ENCODE data around the gene NR1H3. TPM values are rescaled to one million over a fixed set of nuclear protein-coding genes. Genes with fewer than 3 reads are reported as not detected.

Gene NR1H3
- polyA plus RNA-seq, 1 donor, result 159 TPM

DNA sequence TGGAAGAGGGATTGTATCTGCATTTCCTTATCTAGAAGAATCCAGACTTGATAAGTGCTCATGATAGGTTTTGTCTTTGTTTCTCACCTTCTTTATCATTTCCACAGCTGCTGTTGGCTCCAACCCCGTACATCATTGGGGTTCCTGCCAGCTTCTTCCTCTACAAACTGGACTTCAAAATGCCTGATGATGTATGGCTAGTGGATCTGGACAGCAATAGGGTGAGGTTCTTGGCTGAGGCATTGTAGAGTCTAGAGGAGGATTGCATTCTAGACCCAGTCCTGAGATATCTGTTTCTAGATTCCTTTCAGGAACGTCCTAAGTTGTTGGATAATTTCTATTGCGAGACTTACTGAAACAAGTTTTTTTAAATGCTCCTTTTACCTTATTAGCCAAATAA, 20.3 kb downstream of the NR1H3 start:
- no peak for DNase-seq
- Histone ChIP-seq H3K27me3 (ENCODE audit: control insufficient read depth, insufficient read depth, low read length) (no peaks in the 10 kb centered on the region), H3K4me3 (ENCODE audit: low read length) (no peak overlapping the region), H3K36me3 (ENCODE audit: control insufficient read depth, insufficient read depth, low read length) (peaks cover 80% of the 10 kb centered on the region), H3K27ac (ENCODE audit: low read length) (no peak overlapping the region), H3K4me1 (ENCODE audit: control insufficient read depth, insufficient read depth, low read length) (no peaks in the 10 kb centered on the region), H3K9me3 (ENCODE audit: control insufficient read depth, low read depth, low read length) (no peaks in the 10 kb centered on the region)
- WGBS (ENCODE audit: insufficient coverage, low lambda C conversion rate), result 82% methylated on average over 2 of the region's 3 CpGs

DNA sequence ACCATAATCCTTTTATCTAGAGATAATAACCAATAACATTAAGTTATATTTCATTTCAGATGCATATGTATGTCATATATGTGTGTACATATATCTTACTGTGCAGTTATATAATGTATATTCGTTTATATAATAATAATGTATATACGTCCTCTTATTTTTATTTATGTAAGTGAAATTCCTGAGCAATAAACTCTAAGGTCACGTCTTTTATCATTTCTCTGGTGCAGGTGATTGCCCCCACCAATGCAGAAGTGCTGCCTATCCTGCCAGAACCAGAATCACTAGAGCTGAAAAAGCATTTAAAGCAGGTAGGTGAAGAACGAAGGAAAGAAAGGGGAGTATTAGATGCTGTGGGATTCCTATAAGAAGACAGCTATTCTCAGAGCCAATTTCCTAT, 21.0 kb downstream of the NR1H3 start:
- DNase-seq, result no peak
- WGBS (ENCODE audit: insufficient coverage, low lambda C conversion rate), result 76% methylated on average over 2 of the region's 4 CpGs
- Histone ChIP-seq H3K36me3 (ENCODE audit: control insufficient read depth, insufficient read depth, low read length) (peaks cover 83% of the 10 kb centered on the region), H3K27me3 (ENCODE audit: control insufficient read depth, insufficient read depth, low read length) (no peaks in the 10 kb centered on the region), H3K4me3 (ENCODE audit: low read length) (no peak overlapping the region), H3K4me1 (ENCODE audit: control insufficient read depth, insufficient read depth, low read length) (no peaks in the 10 kb centered on the region), H3K27ac (ENCODE audit: low read length) (no peak overlapping the region), H3K9me3 (ENCODE audit: control insufficient read depth, low read depth, low read length) (no peaks in the 10 kb centered on the region)

DNA sequence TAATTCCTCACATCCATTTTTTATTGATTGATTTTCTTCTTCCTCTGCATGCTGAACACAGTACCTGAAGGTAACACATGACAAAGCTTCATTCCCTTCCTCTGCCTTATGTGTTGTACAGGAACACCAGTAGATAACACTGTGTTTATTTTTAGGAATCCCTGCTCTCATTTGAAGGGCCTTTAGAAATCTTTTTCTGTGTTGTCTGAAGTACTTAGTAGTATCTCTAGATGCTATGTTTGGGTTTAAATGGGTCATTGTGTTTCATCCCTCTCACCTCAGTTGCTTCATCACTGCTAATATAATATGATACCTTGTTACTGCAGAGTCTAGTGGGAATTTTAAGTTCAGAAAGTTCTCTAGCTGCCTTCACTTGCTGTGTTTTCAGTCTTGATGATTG, 22.3 kb downstream of the NR1H3 start:
- H3K36me3 ChIP-seq (ENCODE audit: control insufficient read depth, insufficient read depth, low read length), result peaks cover 86% of the 10 kb centered on the region
- no peak overlapping the region for H3K4me3 ChIP-seq (ENCODE audit: low read length)
- H3K27ac ChIP-seq (ENCODE audit: low read length), result no peak overlapping the region
- no peaks in the 10 kb centered on the region for H3K27me3 ChIP-seq (ENCODE audit: control insufficient read depth, insufficient read depth, low read length)
- no peaks in the 10 kb centered on the region for H3K4me1 ChIP-seq (ENCODE audit: control insufficient read depth, insufficient read depth, low read length)
- H3K9me3 ChIP-seq (ENCODE audit: control insufficient read depth, low read depth, low read length), result no peaks in the 10 kb centered on the region
- no peak for DNase-seq

DNA sequence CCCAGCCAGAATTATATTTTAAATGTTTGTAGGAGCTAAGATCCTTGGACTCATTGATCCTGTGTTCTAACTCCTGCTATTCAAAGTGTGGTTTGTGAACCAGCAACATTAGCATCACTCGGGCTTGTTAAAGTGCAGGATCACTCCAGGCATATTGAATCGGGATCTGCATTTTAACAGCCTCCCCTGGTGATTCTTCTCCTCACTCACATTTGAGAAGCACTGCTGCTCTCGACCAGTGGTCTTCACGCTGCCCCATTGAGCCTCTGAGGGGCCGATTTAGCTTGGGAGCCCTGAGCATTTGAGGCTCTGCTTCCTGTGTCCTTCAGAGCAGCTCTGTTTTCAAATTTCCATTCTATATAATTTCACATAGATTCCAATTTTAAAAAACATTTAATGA, 23.1 kb downstream of the NR1H3 start:
- no peak for DNase-seq
- H3K27me3 ChIP-seq (ENCODE audit: control insufficient read depth, insufficient read depth, low read length), result no peaks in the 10 kb centered on the region
- no peak overlapping the region for H3K27ac ChIP-seq (ENCODE audit: low read length)
- no CpG with 5 or more reads among the region's 5 CpGs for WGBS (ENCODE audit: insufficient coverage, low lambda C conversion rate)
- H3K4me3 ChIP-seq (ENCODE audit: low read length), result no peak overlapping the region
- H3K36me3 ChIP-seq (ENCODE audit: control insufficient read depth, insufficient read depth, low read length), result peaks cover 86% of the 10 kb centered on the region
- H3K9me3 ChIP-seq (ENCODE audit: control insufficient read depth, low read depth, low read length), result no peaks in the 10 kb centered on the region
- no peaks in the 10 kb centered on the region for H3K4me1 ChIP-seq (ENCODE audit: control insufficient read depth, insufficient read depth, low read length)

DNA sequence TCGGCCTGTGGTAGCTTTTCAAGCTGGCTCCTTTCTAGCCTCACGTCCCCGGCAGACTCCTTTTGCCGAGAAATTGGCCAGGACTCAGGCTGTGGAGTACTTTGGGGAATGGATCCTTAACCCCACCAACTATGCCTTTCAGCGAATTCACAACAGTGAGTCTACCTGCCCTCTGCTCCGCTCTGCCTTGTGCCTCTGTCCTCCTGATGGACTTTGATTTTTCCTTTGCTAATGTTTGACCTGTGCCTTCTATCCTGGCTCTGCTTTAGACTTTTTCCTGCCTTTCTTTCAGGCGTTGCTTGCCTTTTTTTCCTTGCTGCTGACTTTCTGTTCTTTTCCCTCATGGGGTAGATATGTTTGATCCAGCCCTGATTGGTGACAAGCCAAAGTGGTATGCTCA, 24.7 kb downstream of the NR1H3 start:
- 92% methylated on average over 2 of the region's 7 CpGs for WGBS (ENCODE audit: insufficient coverage, low lambda C conversion rate)
- Histone ChIP-seq H3K9me3 (ENCODE audit: control insufficient read depth, low read depth, low read length) (no peaks in the 10 kb centered on the region), H3K27ac (ENCODE audit: low read length) (no peak overlapping the region), H3K27me3 (ENCODE audit: control insufficient read depth, insufficient read depth, low read length) (no peaks in the 10 kb centered on the region), H3K4me1 (ENCODE audit: control insufficient read depth, insufficient read depth, low read length) (no peaks in the 10 kb centered on the region), H3K4me3 (ENCODE audit: low read length) (no peak overlapping the region), H3K36me3 (ENCODE audit: control insufficient read depth, insufficient read depth, low read length) (peaks cover 86% of the 10 kb centered on the region)
- no peak for DNase-seq

DNA sequence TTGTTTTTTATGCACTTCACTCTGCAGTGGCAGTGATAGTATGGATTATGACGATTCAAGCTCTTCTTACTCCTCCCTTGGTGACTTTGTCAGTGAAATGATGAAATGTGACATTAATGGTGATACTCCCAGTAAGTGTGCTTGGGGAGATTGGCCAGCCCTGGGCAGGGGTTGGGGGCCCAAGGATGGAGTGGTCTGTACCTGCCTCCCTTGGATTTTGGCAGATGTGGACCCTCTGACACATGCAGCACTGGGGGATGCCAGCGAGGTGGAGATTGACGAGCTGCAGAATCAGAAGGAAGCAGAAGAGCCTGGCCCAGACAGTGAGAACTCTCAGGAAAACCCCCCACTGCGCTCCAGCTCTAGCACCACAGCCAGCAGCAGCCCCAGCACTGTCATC, 26.4 kb downstream of the NR1H3 start:
- no CpG with 5 or more reads among the region's 4 CpGs for WGBS (ENCODE audit: insufficient coverage, low lambda C conversion rate)
- Histone ChIP-seq H3K27me3 (ENCODE audit: control insufficient read depth, insufficient read depth, low read length) (no peaks in the 10 kb centered on the region), H3K27ac (ENCODE audit: low read length) (no peak overlapping the region), H3K36me3 (ENCODE audit: control insufficient read depth, insufficient read depth, low read length) (peaks cover 89% of the 10 kb centered on the region), H3K4me3 (ENCODE audit: low read length) (no peak overlapping the region), H3K4me1 (ENCODE audit: control insufficient read depth, insufficient read depth, low read length) (no peaks in the 10 kb centered on the region), H3K9me3 (ENCODE audit: control insufficient read depth, low read depth, low read length) (no peaks in the 10 kb centered on the region)
- DNase-seq, result no peak

DNA sequence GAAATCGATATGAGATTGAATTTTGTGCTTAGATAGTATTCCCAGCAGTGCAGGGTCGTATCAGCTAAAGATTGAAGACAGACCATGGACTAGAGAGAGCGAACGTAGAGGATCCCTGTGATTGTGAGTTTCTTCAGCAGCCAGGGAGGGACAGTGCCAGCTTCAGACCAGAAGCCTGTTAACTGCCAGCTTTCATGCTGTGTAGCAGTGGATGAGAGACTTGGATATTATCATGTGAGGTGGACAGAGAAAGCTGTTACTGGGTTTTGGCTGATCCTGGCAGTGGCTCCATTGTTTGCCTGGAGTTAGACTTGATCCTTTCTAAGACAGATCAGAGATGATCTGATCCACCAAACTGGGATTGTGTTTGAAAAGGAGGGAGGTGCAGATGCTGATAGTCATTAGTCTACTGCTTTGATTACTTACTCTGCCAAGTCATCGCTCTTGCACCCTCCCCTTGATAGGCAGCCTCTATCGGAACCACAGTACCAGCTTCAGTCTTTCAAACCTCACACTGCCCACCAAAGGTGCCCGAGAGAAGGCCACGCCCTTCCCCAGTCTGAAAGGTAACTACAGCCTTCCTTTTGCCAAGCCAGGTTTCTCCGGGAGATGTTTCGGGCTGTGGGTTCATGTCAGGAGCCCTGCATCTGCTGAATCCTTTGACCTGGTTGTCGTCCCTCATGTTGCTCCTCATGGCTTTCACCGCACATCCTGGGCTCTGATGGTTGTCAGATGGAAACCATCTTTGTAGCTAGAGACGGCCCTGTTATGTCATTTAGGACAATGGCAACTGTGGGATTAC, 28.4 kb downstream of the NR1H3 start:
- 80% methylated on average over 1 of the region's 13 CpGs for WGBS (ENCODE audit: insufficient coverage, low lambda C conversion rate)
- Histone ChIP-seq H3K27ac (ENCODE audit: low read length) (no peak overlapping the region), H3K4me1 (ENCODE audit: control insufficient read depth, insufficient read depth, low read length) (no peaks in the 10 kb centered on the region), H3K4me3 (ENCODE audit: low read length) (no peak overlapping the region), H3K36me3 (ENCODE audit: control insufficient read depth, insufficient read depth, low read length) (peaks cover 91% of the 10 kb centered on the region), H3K27me3 (ENCODE audit: control insufficient read depth, insufficient read depth, low read length) (no peaks in the 10 kb centered on the region), H3K9me3 (ENCODE audit: control insufficient read depth, low read depth, low read length) (no peaks in the 10 kb centered on the region)
- DNase-seq, result no peak

DNA sequence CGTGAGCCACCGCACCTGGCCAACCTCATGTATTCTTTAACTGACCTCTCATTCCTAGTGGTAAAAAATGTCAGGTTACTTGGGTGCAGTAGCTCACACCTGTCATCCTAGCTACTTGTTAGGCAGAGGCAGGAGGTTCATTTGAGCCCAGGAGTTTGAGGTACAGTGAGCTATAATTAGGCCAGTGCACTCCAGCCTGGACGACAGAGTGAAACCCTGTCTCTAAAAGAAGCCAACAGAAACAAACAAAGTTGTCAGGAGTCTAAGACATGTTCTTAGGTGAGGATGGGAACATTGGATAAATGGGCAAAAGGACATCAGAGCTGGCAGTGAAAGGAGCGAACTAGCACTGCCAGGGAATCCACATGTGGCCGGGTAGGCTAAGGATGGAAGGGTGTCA, 30.3 kb downstream of the NR1H3 start:
- no peak for DNase-seq
- Histone ChIP-seq H3K27me3 (ENCODE audit: control insufficient read depth, insufficient read depth, low read length) (no peaks in the 10 kb centered on the region), H3K4me1 (ENCODE audit: control insufficient read depth, insufficient read depth, low read length) (no peaks in the 10 kb centered on the region), H3K36me3 (ENCODE audit: control insufficient read depth, insufficient read depth, low read length) (peaks cover 95% of the 10 kb centered on the region), H3K9me3 (ENCODE audit: control insufficient read depth, low read depth, low read length) (no peaks in the 10 kb centered on the region), H3K4me3 (ENCODE audit: low read length) (no peak overlapping the region), H3K27ac (ENCODE audit: low read length) (no peak overlapping the region)
- WGBS (ENCODE audit: insufficient coverage, low lambda C conversion rate), result 89% methylated on average over 1 of the region's 5 CpGs

DNA sequence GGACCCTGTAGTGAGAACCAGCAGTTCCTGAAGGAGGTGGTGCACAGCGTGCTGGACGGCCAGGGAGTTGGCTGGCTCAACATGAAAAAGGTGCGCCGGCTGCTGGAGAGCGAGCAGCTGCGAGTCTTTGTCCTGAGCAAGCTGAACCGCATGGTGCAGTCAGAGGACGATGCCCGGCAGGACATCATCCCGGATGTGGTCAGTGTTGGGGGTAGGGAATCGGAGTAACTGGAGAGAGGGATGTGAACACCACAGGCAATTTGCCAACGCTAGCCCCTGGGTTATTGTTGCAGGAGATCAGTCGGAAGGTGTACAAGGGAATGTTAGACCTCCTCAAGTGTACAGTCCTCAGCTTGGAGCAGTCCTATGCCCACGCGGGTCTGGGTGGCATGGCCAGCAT, 32.1 kb downstream of the NR1H3 start:
- H3K36me3 ChIP-seq (ENCODE audit: control insufficient read depth, insufficient read depth, low read length), result peaks cover 90% of the 10 kb centered on the region
- H3K27ac ChIP-seq (ENCODE audit: low read length), result no peak overlapping the region
- WGBS (ENCODE audit: insufficient coverage, low lambda C conversion rate), result no CpG with 5 or more reads among the region's 15 CpGs
- no peak overlapping the region for H3K4me3 ChIP-seq (ENCODE audit: low read length)
- DNase-seq, result no peak
- no peaks in the 10 kb centered on the region for H3K4me1 ChIP-seq (ENCODE audit: control insufficient read depth, insufficient read depth, low read length)
- no peaks in the 10 kb centered on the region for H3K27me3 ChIP-seq (ENCODE audit: control insufficient read depth, insufficient read depth, low read length)
- no peaks in the 10 kb centered on the region for H3K9me3 ChIP-seq (ENCODE audit: control insufficient read depth, low read depth, low read length)

DNA sequence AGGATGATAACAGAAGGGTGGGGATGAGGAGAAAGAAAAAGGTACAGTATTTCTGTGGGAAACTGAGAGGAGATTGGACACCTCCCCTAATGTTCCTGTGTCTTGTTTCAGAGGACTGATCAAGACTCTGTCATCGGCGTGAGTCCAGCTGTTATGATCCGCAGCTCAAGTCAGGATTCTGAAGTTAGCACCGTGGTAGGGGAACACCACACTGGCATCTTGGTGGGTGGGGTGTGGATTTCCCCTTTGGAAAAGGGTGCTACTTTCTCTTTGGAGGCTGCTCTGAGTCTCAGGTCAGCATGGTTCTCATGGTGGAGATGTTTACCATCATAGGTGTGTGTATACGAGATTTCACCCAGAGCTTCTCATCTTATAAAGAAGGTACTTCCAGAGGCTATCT, 37.6 kb downstream of the NR1H3 start:
- Histone ChIP-seq H3K27me3 (ENCODE audit: control insufficient read depth, insufficient read depth, low read length) (no peaks in the 10 kb centered on the region), H3K27ac (ENCODE audit: low read length) (no peak overlapping the region), H3K4me3 (ENCODE audit: low read length) (no peak overlapping the region), H3K9me3 (ENCODE audit: control insufficient read depth, low read depth, low read length) (peaks cover 12% of the 10 kb centered on the region), H3K36me3 (ENCODE audit: control insufficient read depth, insufficient read depth, low read length) (peaks cover 74% of the 10 kb centered on the region), H3K4me1 (ENCODE audit: control insufficient read depth, insufficient read depth, low read length) (no peaks in the 10 kb centered on the region)
- no peak for DNase-seq
- WGBS (ENCODE audit: insufficient coverage, low lambda C conversion rate), result 100% methylated on average over 1 of the region's 5 CpGs

DNA sequence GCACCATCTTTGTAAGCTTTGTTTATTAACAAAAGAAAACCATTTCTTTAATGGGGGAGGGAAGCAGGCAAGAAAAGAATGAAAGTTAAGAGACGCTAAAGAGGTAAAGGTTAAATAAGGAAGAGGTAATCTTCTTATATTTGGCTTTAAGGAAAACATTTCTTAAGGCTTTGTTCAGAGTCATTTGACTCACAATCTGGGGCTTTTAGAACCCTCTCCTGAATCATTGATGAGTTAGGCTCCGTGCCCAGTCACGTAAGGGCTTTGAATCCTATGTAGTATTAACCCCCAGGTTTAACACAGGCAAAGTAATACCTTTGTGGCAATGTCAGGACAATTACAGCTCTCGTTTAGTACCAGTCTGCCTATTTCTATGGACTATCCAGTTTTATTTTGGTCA, 38.2 kb downstream of the NR1H3 start:
- H3K4me1 ChIP-seq (ENCODE audit: control insufficient read depth, insufficient read depth, low read length), result no peaks in the 10 kb centered on the region
- H3K27me3 ChIP-seq (ENCODE audit: control insufficient read depth, insufficient read depth, low read length), result no peaks in the 10 kb centered on the region
- 100% methylated on average over 1 of the region's 4 CpGs for WGBS (ENCODE audit: insufficient coverage, low lambda C conversion rate)
- H3K36me3 ChIP-seq (ENCODE audit: control insufficient read depth, insufficient read depth, low read length), result peaks cover 69% of the 10 kb centered on the region
- no peak overlapping the region for H3K27ac ChIP-seq (ENCODE audit: low read length)
- no peak for DNase-seq
- no peak overlapping the region for H3K4me3 ChIP-seq (ENCODE audit: low read length)
- peaks cover 12% of the 10 kb centered on the region for H3K9me3 ChIP-seq (ENCODE audit: control insufficient read depth, low read depth, low read length)

All from large intestine (tissue), 3 donors.